Measurements from ENCODE around the gene PACRG. TPM values are rescaled to one million over a fixed set of nuclear protein-coding genes. Genes with fewer than 3 reads are reported as not detected.

The PACRG gene
- polyA plus RNA-seq, 1 donor (not counting 4 experiments of a cell fraction or from before 2014, with no cell fraction given), result 0.31 TPM

GRCh38 chr6:162829013-162829742 lies 101.4 kb downstream of the PACRG start:
- no peak overlapping the region for H3K9ac ChIP-seq (ENCODE audit: control insufficient read depth, extremely low read depth, insufficient read depth, low read length)
- H2AFZ ChIP-seq (ENCODE audit: control insufficient read depth, low read length), result no peak overlapping the region
- H3K4me2 ChIP-seq (ENCODE audit: control insufficient read depth, extremely low read depth, insufficient read depth, low read depth, low read length), result no peak overlapping the region
- no peak for TF ChIP-seq CTCF (optimal IDR thresholded peaks at IDR 0.05 in 1 of 3, IDR thresholded peaks at IDR 0.05 in 1 of 3, conservative IDR thresholded peaks at IDR 0.05 in 1 of 3; ENCODE audit: extremely low read depth in 1 of 3, insufficient read depth in 2 of 3, low read length in 3 of 3)
- TF ChIP-seq EZH2 (IDR thresholded peaks at IDR 0.05; ENCODE audit: low read length), result no peak
- no peaks in the 10 kb centered on the region for H3K36me3 ChIP-seq (ENCODE audit: control insufficient read depth in 2 of 2, extremely low read depth in 1 of 2, insufficient read depth in 2 of 2, low read length in 2 of 2)
- H4K20me1 ChIP-seq (ENCODE audit: control insufficient read depth, extremely low read depth, insufficient read depth, low read length), result no peaks in the 10 kb centered on the region
- H3K27me3 ChIP-seq (ENCODE audit: control insufficient read depth, extremely low read depth, insufficient read depth, low read length), result no peaks in the 10 kb centered on the region
- dilution Hi-C loops (cut with MboI; ENCODE audit: extremely low pct_ligation_motif_present, low sequenced_read_pairs), result no loop called here
- no peak for DNase-seq (ENCODE audit: low read depth, low spot score)
- no peaks in the 10 kb centered on the region for H3K9me3 ChIP-seq (ENCODE audit: control insufficient read depth, low read depth, low read length)
- no peaks in the 10 kb centered on the region for H3K4me1 ChIP-seq (ENCODE audit: control insufficient read depth, extremely low read depth, insufficient read depth, low read length)
- H3K9me1 ChIP-seq (ENCODE audit: control insufficient read depth, extremely low read depth, insufficient read depth, low read length), result no peaks in the 10 kb centered on the region
- H3K27ac ChIP-seq (ENCODE audit: control insufficient read depth, insufficient read depth, low read length), result no peak overlapping the region
- H3K79me2 ChIP-seq (ENCODE audit: control insufficient read depth, insufficient read depth, low read length), result no peaks in the 10 kb centered on the region
- FAIRE-seq, result no peak
- H3K4me3 ChIP-seq (ENCODE audit: control insufficient read depth in 2 of 3, extremely low read depth in 1 of 3, insufficient read depth in 2 of 3, low read depth in 1 of 3, low read length in 3 of 3), result no peak overlapping the region

GRCh38 chr6:162833776-162834175 lies 106.0 kb downstream of the PACRG start:
- Histone ChIP-seq H3K4me2 (ENCODE audit: control insufficient read depth, extremely low read depth, insufficient read depth, low read depth, low read length) (no peak overlapping the region), H4K20me1 (ENCODE audit: control insufficient read depth, extremely low read depth, insufficient read depth, low read length) (no peaks in the 10 kb centered on the region), H3K27me3 (ENCODE audit: control insufficient read depth, extremely low read depth, insufficient read depth, low read length) (no peaks in the 10 kb centered on the region), H3K36me3 (ENCODE audit: control insufficient read depth in 2 of 2, extremely low read depth in 1 of 2, insufficient read depth in 2 of 2, low read length in 2 of 2) (no peaks in the 10 kb centered on the region), H3K79me2 (ENCODE audit: control insufficient read depth, insufficient read depth, low read length) (no peaks in the 10 kb centered on the region), H3K27ac (ENCODE audit: control insufficient read depth, insufficient read depth, low read length) (no peak overlapping the region), H3K9me1 (ENCODE audit: control insufficient read depth, extremely low read depth, insufficient read depth, low read length) (no peaks in the 10 kb centered on the region), H3K4me1 (ENCODE audit: control insufficient read depth, extremely low read depth, insufficient read depth, low read length) (no peaks in the 10 kb centered on the region), H3K9me3 (ENCODE audit: control insufficient read depth, low read depth, low read length) (no peaks in the 10 kb centered on the region), H3K4me3 (ENCODE audit: control insufficient read depth in 2 of 3, extremely low read depth in 1 of 3, insufficient read depth in 2 of 3, low read depth in 1 of 3, low read length in 3 of 3) (no peak overlapping the region), H2AFZ (ENCODE audit: control insufficient read depth, low read length) (no peak overlapping the region), H3K9ac (ENCODE audit: control insufficient read depth, extremely low read depth, insufficient read depth, low read length) (no peak overlapping the region)
- no peak for FAIRE-seq
- dilution Hi-C loops (cut with MboI; ENCODE audit: extremely low pct_ligation_motif_present, low sequenced_read_pairs), result no loop called here
- TF ChIP-seq CTCF (optimal IDR thresholded peaks at IDR 0.05 in 1 of 3, IDR thresholded peaks at IDR 0.05 in 1 of 3, conservative IDR thresholded peaks at IDR 0.05 in 1 of 3; ENCODE audit: extremely low read depth in 1 of 3, insufficient read depth in 2 of 3, low read length in 3 of 3) (no peak), EZH2 (IDR thresholded peaks at IDR 0.05; ENCODE audit: low read length) (no peak)
- no peak for DNase-seq (ENCODE audit: low read depth, low spot score)
